H1 (cell line): ENCODE results near the gene DNAJC2. TPM values are rescaled to one million over a fixed set of nuclear protein-coding genes. Genes with fewer than 3 reads are reported as not detected.

Source experiments
- CTCF ChIA-PET: fragments of 300-600 bp; sonication (Branson Sonifier 250); formaldehyde crosslinking; loops from one replicate; lab custom pipeline; 2021; ENCODE audit not compliant: partially characterized antibody; lab: Charles Lee
- POLR2A ChIA-PET: fragments of 300-600 bp; sonication (Branson Sonifier 250); formaldehyde crosslinking; loops from one replicate; lab custom pipeline; 2021; ENCODE audit warnings: inconsistent platforms; ENCODE audit not compliant: partially characterized antibody; lab: Charles Lee
- DNase-seq, 2 experiments: peaks; one replicate each; pipeline versions ENCODE4 v3.0.0 to v3.0.0-alpha.2; 2010 to 2022; ENCODE audit warnings: low spot score in 2 of 2, low read depth in 1 of 2, mixed read lengths in 1 of 2
- FAIRE-seq: peaks from 2 replicates; lab custom pipeline; 2011; peaks lifted over from hg19 to GRCh38; lab: Jason Lieb, UNC
- H2AFZ ChIP-seq: 2 replicates; pipeline ENCODE4 v1.8.1; 2012; ENCODE audit warnings: low read length, inconsistent platforms
- H2AK5ac ChIP-seq: 2 replicates; pipeline ENCODE4 v1.6.1; 2013; ENCODE audit warnings: low read depth, low read length
- H2BK120ac ChIP-seq: replicated peaks from 2 replicates; pipeline ENCODE3; 2013; ENCODE audit warnings: low read depth, low read length, inconsistent platforms
- H2BK12ac ChIP-seq: 2 replicates; pipeline ENCODE4 v1.6.1; 2013; ENCODE audit warnings: low read depth, low read length
- H2BK15ac ChIP-seq: 2 replicates; pipeline ENCODE4 v1.6.1; 2013; ENCODE audit warnings: low read length
- H2BK20ac ChIP-seq: 2 replicates; pipeline ENCODE4 v1.6.1; 2013; ENCODE audit warnings: low read length
- H2BK5ac ChIP-seq: 2 replicates; pipeline ENCODE4 v1.6.1; 2013; ENCODE audit warnings: low read depth, low read length
- H3K14ac ChIP-seq: 2 replicates; pipeline ENCODE4 v1.6.1; 2013; ENCODE audit warnings: inconsistent platforms; ENCODE audit not compliant: insufficient read length
- H3K18ac ChIP-seq: 2 replicates; pipeline ENCODE4 v1.6.1; 2013; ENCODE audit warnings: low read length; ENCODE audit errors: extremely low read depth
- H3K23ac ChIP-seq: 2 replicates; pipeline ENCODE4 v1.6.1; 2013; ENCODE audit warnings: inconsistent platforms; ENCODE audit not compliant: insufficient read length
- H3K23me2 ChIP-seq: 2 replicates; pipeline ENCODE4 v1.6.1; 2013; ENCODE audit warnings: low read depth, low read length
- H3K27ac ChIP-seq: 2 replicates; pipeline ENCODE4 v1.6.1; 2011; ENCODE audit warnings: low read depth, low read length, inconsistent platforms
- H3K27me3 ChIP-seq, 4 experiments: replicated peaks in 1 of 4; 1 replicate in 1 of 4; 2 replicates in 3 of 4; pipeline versions ENCODE4 v1.6.1 to v1.8.1; 2011 to 2013; ENCODE audit warnings: low read length in 3 of 4, mild to moderate bottlenecking in 3 of 4, inconsistent platforms in 2 of 4, mixed read lengths in 2 of 4, moderate library complexity in 1 of 4; ENCODE audit not compliant: control insufficient read depth in 3 of 4, insufficient read depth in 3 of 4; ENCODE audit errors: extremely low read depth in 1 of 4
- H3K36me3 ChIP-seq, 4 experiments: 2 replicates each; pipeline versions ENCODE4 v1.6.1 to v1.8.1; 2011 to 2013; ENCODE audit warnings: mild to moderate bottlenecking in 4 of 4, low read length in 3 of 4, moderate library complexity in 2 of 4, control low read depth in 1 of 4, inconsistent platforms in 1 of 4; ENCODE audit not compliant: insufficient read depth in 4 of 4, control insufficient read depth in 2 of 4
- H3K4ac ChIP-seq: replicated peaks from 2 replicates; pipeline ENCODE3; 2013; ENCODE audit warnings: low read length, low read depth, mixed read lengths, inconsistent platforms; ENCODE audit not compliant: insufficient read length
- H3K4me1 ChIP-seq, 4 experiments: replicated peaks in 1 of 4; 1 replicate in 1 of 4; 2 replicates in 3 of 4; pipeline versions ENCODE4 v1.6.1 to v1.8.1; 2011 to 2013; ENCODE audit warnings: low read length in 3 of 4, inconsistent platforms in 2 of 4, mixed read lengths in 1 of 4; ENCODE audit not compliant: insufficient read depth in 4 of 4, control insufficient read depth in 3 of 4
- H3K4me2 ChIP-seq, 2 experiments: 2 replicates each; pipeline versions ENCODE4 v1.6.1 to v1.8.1; 2011 to 2013; ENCODE audit warnings: low read depth in 2 of 2, low read length in 2 of 2, control low read depth in 1 of 2, inconsistent platforms in 1 of 2, mild to moderate bottlenecking in 1 of 2; ENCODE audit not compliant: insufficient read depth in 1 of 2
- H3K4me3 ChIP-seq, 4 experiments: fragments of 200-600, 300-600 bp in 1 of 4; sonication (generic), shearing (Covaris generic), sonication (Bioruptor Twin) in 1 of 4; 2 replicates each; pipeline versions ENCODE4 v1.5.1 to v1.8.1; 2011 to 2016; ENCODE audit warnings: low read length in 4 of 4, low read depth in 3 of 4, control low read depth in 2 of 4, inconsistent platforms in 2 of 4, mild to moderate bottlenecking in 2 of 4, mixed read lengths in 1 of 4, moderate library complexity in 1 of 4; ENCODE audit not compliant: insufficient read depth in 2 of 4; ENCODE audit errors: extremely low read depth in 1 of 4
- H3K56ac ChIP-seq: replicated peaks from 2 replicates; pipeline ENCODE3; 2013; ENCODE audit warnings: low read depth, mild to moderate bottlenecking, mixed read lengths, low read length, inconsistent platforms; ENCODE audit not compliant: insufficient read length
- H3K79me1 ChIP-seq: 2 replicates; pipeline ENCODE4 v1.6.1; 2013; ENCODE audit warnings: low read depth, low read length, control low read depth
- H3K79me2 ChIP-seq, 2 experiments: 2 replicates each; pipeline versions ENCODE4 v1.6.1 to v1.8.1; 2012 to 2013; ENCODE audit warnings: low read length in 2 of 2, mild to moderate bottlenecking in 2 of 2, inconsistent platforms in 1 of 2; ENCODE audit not compliant: insufficient read depth in 2 of 2, control insufficient read depth in 1 of 2
- H3K9ac ChIP-seq, 4 experiments: replicated peaks in 1 of 4; 1 replicate in 1 of 4; 2 replicates in 3 of 4; pipeline versions ENCODE4 v1.6.1 to v1.8.1; 2011 to 2013; ENCODE audit warnings: low read depth in 3 of 4, low read length in 3 of 4, control low read depth in 2 of 4, mild to moderate bottlenecking in 2 of 4, moderate library complexity in 2 of 4, inconsistent platforms in 1 of 4; ENCODE audit errors: extremely low read depth in 1 of 4
- H3K9me3 ChIP-seq, 2 experiments: 2 replicates each; pipeline versions ENCODE4 v1.6.1 to v1.8.1; 2012 to 2013; ENCODE audit warnings: mild to moderate bottlenecking in 2 of 2, moderate library complexity in 2 of 2, control low read depth in 1 of 2, inconsistent platforms in 1 of 2, low read depth in 1 of 2, low read length in 1 of 2, mixed read lengths in 1 of 2; ENCODE audit not compliant: insufficient read depth in 2 of 2
- H4K20me1 ChIP-seq, 2 experiments: replicated peaks in 1 of 2; 2 replicates each; pipeline versions ENCODE3 to v1.8.1; 2011 to 2013; ENCODE audit warnings: inconsistent platforms in 2 of 2, low read length in 2 of 2, mild to moderate bottlenecking in 1 of 2; ENCODE audit not compliant: insufficient read depth in 2 of 2, control insufficient read depth in 1 of 2
- H4K5ac ChIP-seq: 2 replicates; pipeline ENCODE4 v1.6.1; 2013; ENCODE audit warnings: low read length, low read depth, mixed read lengths, inconsistent platforms; ENCODE audit not compliant: insufficient read length
- H4K8ac ChIP-seq: 2 replicates; pipeline ENCODE4 v1.8.0; 2013; ENCODE audit warnings: mild to moderate bottlenecking, moderate library complexity, low read length, inconsistent platforms; ENCODE audit not compliant: insufficient read depth; ENCODE audit errors: extremely low read depth
- H4K91ac ChIP-seq: replicated peaks from 2 replicates; pipeline ENCODE3; 2013; ENCODE audit warnings: low read length, mixed read lengths, inconsistent platforms; ENCODE audit not compliant: insufficient read length
- JUND ChIP-seq: IDR thresholded peaks from 2 replicates; pipeline ENCODE4 v1.6.1; 2011; ENCODE audit warnings: mild to moderate bottlenecking, improper control_type of control experiment, low read length
- polyA plus RNA-seq, 7 experiments: library from polyadenylated mRNA; depleted of rRNA in 3 of 7; stranded (reverse) in 5 of 7; unstranded in 2 of 7; fragments of >200 nt in 5 of 7; fragments of 200-250 nt in 2 of 7; gene quantifications; 1 replicate in 5 of 7; 2 replicates in 1 of 7; 4 replicates in 1 of 7; pipeline versions ENCODE4 v1.2.1 to v1.2.3, GENCODE V29; 2011 to 2013; ENCODE audit warnings: missing spikeins in 2 of 7, mixed read lengths in 2 of 7
- total RNA-seq: library from RNA; stranded (reverse); fragmentation: NEBNext Ultra II Directional; extraction: Animal tissue kit (Norgen Biotek cat#: 25700); gene quantifications from 2 replicates; pipeline ENCODE4 v1.2.1, GENCODE V29; 2021

The DNAJC2 gene
- total and polyA plus RNA-seq, 2 of the 8 experiments (the other 6 are each of a cell fraction or from before 2014, with no cell fraction given), result 9.8 to 42.2 TPM

DNA sequence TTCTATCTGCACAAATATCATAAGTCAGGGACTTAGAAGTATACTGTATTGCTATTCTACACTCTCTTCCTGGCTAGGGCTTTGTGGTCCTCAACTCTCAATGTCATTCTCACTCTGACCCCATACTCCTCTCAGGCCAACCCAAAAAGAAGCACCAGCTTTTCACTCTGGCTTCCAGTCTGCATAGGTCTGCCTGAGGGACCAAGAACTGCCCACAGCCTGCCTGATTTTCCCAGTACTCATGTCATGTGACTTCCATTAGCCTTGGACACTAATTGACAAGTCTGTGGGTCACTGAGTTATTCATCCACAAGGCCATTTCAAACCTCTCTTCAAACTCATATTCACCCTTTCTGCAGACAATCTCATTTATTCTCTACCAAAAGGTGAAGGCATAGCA lies 27.6 kb downstream of the DNAJC2 start:
- CTCF ChIA-PET, result interaction anchor here (0.9 to 1.2 kb wide), 2 partner anchors 9 to 10 kb away, joined by 3 to 4 read pairs; no protein-coding TSS in a partner anchor
- Histone ChIP-seq H4K5ac (no peak overlapping the region), H3K4me2 (no peak overlapping the region), H2BK5ac (no peak overlapping the region), H3K9ac (no peak overlapping the region), H3K27me3 (no peaks in the 10 kb centered on the region), H3K4me1 (no peaks in the 10 kb centered on the region), H3K79me1 (no peaks in the 10 kb centered on the region), H3K18ac (no peak overlapping the region), H2AFZ (no peak overlapping the region), H3K9me3 (no peaks in the 10 kb centered on the region), H4K20me1 (peaks cover 2 to 4% of the 10 kb centered on the region in 2 experiments), H2BK20ac (no peak overlapping the region), H4K91ac (no peak overlapping the region), H3K36me3 (peaks cover 24 to 91% (median 74%) of the 10 kb centered on the region in 4 experiments), H2BK120ac (no peak overlapping the region), H3K23me2 (no peaks in the 10 kb centered on the region), H3K56ac (no peak overlapping the region), H4K8ac (no peak overlapping the region), H3K14ac (no peak overlapping the region), H2AK5ac (no peak overlapping the region), H3K4ac (no peak overlapping the region), H2BK12ac (no peak overlapping the region), H3K79me2 (no peaks in the 10 kb centered on the region), H3K27ac (no peak overlapping the region), H2BK15ac (no peak overlapping the region), H3K23ac (no peak overlapping the region), H3K4me3 (no peak overlapping the region)
- no peak for FAIRE-seq
- no peak for TF ChIP-seq JUND
- DNase-seq, result no peak
- POLR2A ChIA-PET, result interaction anchor here (1.0 to 2.2 kb wide), 4 partner anchors 9 to 22 kb away, joined by 3 to 5 read pairs (median 5); no protein-coding TSS in a partner anchor
